GM11168 (cell line): Measurements from ENCODE around the gene EEF1A2.

Experiments
- in situ Hi-C: fragments of 300-500 bp; cut with MboI; formaldehyde crosslinking; loops from one replicate; pipeline ENCODE4 v1.12.0; 2022; ENCODE audit warnings: low sequenced_read_pairs; ENCODE audit not compliant: unreplicated experiment

The EEF1A2 gene

DNA sequence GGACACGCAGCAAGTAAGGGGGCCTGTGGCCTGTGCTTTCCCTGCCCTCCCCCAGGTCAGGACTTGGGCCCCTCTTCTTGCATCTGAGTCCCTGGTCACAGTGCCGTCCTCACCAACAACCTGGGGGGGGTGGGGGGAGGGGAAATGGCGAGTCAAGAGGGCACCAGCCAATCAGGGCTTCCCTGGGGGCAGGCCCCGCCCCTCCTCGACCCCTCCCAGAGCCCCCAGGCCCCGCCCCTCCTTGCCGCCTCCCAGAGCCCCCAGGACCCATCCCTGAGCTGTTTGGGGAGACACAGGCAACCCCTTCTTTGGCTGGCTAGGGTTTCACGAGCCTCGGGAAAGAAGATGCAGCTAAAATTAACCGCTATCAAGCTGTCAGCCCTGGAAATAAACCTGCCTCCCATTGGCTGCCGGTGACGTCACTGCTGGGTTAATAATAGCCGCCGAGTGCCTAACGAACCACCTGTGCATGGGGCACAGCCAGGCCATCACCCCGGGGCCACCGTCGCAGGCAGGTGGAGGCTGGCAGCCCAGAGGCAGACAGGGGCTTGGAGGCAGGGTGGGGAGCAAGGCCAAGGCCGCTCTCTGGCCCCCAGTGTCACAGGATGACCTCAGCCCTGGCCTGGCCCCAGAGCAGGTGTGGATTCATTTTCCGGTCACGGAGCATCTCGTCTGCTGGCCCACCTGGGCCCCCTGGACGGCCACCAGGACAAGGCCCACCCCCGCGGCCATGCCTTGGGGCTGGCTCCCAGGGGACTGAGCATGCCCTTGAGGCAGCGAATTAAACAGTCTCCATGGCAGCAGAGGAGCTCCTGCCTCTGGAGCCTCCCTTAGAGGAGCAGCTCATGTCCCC, 3.2 kb upstream of the EEF1A2 start:
- in situ Hi-C loops, result no loop called here

- in situ Hi-C loops, result no loop called here
Measured at GRCh38 chr20:63500902-63501817, 2.3 kb upstream of the EEF1A2 start.

GRCh38 chr20:63500151-63500901, 1.4 kb upstream of the EEF1A2 start:
- in situ Hi-C loops, result no loop called here

- in situ Hi-C loops, result no loop called here
Measured at GRCh38 chr20:63499338-63499969, 571 bp upstream of the EEF1A2 start.

- in situ Hi-C loops, result no loop called here
Measured at GRCh38 chr20:63497946-63498935, 642 bp downstream of the EEF1A2 start.

DNA sequence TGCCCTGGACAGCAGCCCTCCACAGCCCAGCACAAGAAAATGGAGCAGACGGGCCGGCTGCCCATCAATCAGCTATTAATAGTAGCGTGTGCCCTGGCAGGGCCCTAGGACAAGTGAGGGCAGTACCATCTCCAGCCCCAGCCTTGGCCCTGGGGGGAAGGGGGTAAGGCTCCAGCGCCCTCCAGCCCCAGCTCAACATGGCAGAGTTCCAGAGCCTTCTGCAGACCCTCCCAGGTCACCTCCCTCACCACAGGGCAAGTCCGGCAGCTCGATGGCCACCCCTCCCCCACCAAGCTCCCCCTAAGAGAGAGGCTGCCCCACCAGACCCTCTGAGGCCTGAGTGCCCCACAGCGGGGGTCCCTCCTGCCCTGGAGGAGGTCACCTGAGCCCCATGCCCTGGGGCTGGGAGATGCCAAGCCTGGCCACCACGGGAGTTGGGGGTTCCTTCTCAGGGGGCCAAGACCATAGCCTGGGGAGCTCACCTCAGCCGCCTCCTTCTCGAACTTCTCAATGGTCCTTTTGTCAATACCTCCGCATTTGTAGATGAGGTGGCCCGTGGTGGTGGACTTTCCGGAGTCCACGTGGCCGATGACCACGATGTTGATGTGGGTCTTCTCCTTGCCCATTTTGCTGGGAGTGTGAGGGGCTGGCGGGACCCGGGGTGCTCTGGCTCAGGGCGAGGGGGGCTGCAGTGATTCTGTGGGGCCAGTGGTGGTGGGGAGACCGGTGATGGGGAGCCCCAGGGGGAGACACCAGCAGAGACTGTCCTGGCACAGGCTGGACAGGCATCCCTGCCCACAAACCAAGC, 1.5 kb downstream of the EEF1A2 start:
- in situ Hi-C loops, result no loop called here

- in situ Hi-C loops, result no loop called here
Measured at GRCh38 chr20:63496596-63497120, 2.2 kb downstream of the EEF1A2 start.

DNA sequence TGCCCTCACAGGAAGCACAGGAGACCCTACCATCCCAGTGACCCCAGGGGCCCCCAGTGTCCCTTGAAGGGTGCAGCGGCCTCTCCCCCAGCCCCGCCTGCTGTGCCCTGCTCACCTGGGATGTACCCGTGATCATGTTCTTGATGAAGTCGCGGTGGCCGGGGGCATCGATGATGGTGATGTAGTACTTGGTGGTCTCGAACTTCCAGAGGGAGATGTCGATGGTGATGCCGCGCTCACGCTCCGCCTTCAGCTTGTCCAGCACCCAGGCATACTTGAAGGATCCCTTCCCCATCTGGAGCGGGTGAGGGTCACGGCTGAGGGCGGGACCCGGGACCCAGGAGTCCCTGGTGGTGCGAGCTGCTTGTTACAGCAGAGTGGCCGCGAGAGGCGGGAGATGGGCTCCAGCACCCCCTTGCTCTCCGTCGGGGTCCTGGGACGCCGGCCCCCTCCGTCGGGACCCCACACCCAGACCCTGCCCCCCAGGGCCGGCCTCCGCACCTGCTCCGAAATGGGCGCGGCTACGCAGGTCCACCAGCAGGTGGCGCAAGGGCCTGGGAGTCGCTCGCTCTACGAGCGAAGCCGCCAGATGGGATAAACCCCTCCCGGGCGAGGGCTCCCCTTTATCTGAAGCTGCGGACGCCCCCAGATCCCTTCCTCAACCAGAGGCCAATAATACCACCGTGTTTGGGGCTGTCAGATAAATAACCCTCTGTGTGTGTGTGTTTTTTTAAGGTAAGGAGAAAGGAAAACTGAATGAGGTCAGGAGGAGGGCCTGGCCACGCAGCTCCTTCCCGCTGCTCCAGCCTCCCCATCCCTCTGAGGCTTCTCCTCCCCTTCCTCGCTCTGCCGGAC, 2.9 kb downstream of the EEF1A2 start:
- in situ Hi-C loops, result no loop called here

GRCh38 chr20:63495167-63495720, 3.6 kb downstream of the EEF1A2 start:
- in situ Hi-C loops, result no loop called here

DNA sequence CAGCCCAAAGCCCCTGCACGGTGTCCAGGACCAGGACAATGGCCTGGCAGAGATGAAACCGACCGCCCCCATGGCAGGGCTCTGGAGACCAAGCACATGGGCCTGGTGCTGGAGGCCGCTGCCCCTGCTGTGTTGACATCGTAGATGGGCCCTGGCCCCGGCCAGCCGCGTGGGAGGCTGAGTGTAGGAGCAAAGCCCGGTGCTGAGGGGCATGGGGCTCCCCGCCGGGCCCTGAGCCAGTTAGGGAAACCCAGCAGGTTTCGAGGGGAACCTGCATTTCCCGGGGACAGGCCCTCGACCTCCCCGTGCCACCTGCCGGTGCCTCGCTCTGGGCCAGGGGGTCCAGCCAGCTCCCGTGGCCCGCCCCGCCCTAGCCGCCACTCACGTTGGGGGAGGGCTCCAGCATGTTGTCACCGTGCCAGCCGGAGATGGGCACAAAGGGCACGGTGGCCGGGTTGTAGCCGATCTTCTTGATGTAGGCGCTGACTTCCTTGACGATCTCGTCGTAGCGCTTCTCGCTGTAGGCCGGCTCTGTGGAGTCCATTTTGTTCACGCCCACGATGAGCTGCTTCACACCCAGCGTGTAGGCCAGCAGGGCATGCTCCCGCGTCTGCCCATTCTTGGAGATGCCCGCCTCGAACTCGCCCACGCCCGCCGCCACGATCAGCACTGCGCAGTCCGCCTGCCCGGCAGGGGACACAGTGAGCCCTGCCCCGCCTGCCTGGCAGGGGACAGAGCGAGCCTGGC, 4.3 kb downstream of the EEF1A2 start:
- in situ Hi-C loops, result no loop called here

DNA sequence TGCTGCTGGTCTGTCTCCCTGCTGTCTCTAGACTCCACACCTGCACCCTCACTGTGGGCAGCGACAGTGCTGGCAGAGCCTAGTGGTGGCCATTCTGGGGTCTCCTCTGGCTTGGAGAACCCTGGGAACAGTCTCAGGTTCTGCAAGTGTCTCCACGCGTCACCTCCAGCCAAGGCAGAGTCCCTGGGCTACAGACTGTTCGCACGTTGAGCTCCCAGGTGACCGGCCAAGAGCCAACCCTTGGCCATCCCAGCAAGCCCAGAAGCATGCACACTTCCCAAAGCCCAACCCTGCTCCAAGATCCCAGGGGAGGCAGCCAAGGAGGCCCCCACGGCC, 4.8 kb downstream of the EEF1A2 start:
- in situ Hi-C loops, result no loop called here

- in situ Hi-C loops, result no loop called here
Measured at GRCh38 chr20:63493563-63494020, 5.3 kb downstream of the EEF1A2 start.

DNA sequence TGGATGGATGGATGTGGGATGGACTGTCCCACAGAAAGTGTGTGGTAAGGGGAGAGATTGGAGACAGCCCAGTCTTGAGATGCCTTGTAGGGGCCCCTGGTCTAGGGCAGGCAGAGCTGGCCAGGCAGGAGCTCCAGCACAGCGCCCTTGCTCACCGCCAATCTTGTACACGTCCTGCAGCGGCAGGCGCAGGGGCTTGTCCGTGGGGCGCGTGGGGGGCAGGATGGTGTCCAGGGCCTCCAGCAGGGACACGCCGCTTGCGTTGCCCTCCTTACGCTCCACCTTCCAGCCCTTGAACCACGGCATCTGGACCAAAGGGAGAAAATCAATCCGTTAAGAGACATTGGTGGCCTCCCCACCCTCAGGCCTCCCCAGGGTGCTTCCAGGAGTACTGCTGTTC, 5.9 kb downstream of the EEF1A2 start:
- in situ Hi-C loops, result no loop called here

DNA sequence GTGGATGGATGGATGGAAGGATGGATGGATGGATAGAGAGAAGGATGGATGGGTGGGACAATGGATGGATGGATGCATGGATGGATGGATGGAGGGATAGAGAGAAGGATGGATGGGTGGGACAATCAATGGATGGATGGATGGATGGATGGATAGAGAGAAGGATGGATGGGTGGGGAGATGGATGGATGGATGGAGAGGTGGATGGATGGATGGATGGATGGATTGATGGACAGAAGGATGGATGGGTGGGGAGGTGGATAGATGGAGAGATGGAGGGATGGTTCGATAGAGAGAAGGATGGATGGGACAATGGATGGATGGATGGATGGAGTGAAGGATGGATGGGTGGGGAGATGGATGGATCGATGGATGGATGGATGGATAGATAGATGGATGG, 6.4 kb downstream of the EEF1A2 start:
- in situ Hi-C loops, result no loop called here

- in situ Hi-C loops, result no loop called here
Measured at GRCh38 chr20:63491635-63492230, 7.2 kb downstream of the EEF1A2 start.

GRCh38 chr20:63491078-63491477, 7.8 kb downstream of the EEF1A2 start:
- in situ Hi-C loops, result no loop called here
